CD1c-positive myeloid dendritic cell (primary cell): ENCODE data around the gene HBEGF.
A peak's percentile ranks its signal among the peaks of the same experiment; 100 is the strongest.

Experiments used
- DNase-seq: peaks from one replicate; pipeline ENCODE4 v3.0.0-alpha.2; 2016; ENCODE audit errors: extremely low spot score

HBEGF gene

GRCh38 chr5:140346348-140347221, at the start of gene HBEGF:
Gene HBEGF (minus strand): TSS chr5:140346603. CDS start chr5:140346328, 275 bp downstream.
- peak; percentile 83 for DNase-seq

- no peak for DNase-seq
Measured at GRCh38 chr5:140393738-140394137, 47.3 kb upstream of the HBEGF start.

- DNase-seq, result no peak
Measured at GRCh38 chr5:140391732-140392131, 45.3 kb upstream of the HBEGF start.

- no peak for DNase-seq
Measured at GRCh38 chr5:140391312-140391711, 44.9 kb upstream of the HBEGF start.

- DNase-seq, result no peak
Measured at GRCh38 chr5:140388052-140388451, 41.6 kb upstream of the HBEGF start.

GRCh38 chr5:140383300-140383699, 36.9 kb upstream of the HBEGF start:
- DNase-seq, result no peak

GRCh38 chr5:140382866-140383265, 36.5 kb upstream of the HBEGF start:
- DNase-seq, result no peak

- no peak for DNase-seq
Measured at GRCh38 chr5:140381972-140382371, 35.6 kb upstream of the HBEGF start.

- no peak for DNase-seq
Measured at GRCh38 chr5:140381351-140381750, 34.9 kb upstream of the HBEGF start.

GRCh38 chr5:140372971-140373487, 26.6 kb upstream of the HBEGF start:
- peak; percentile 73 for DNase-seq

GRCh38 chr5:140371356-140372151, 25.2 kb upstream of the HBEGF start:
- no peak for DNase-seq

- DNase-seq, result no peak
Measured at GRCh38 chr5:140367256-140368013, 21.0 kb upstream of the HBEGF start.

- DNase-seq, result no peak
Measured at GRCh38 chr5:140366589-140367255, 20.3 kb upstream of the HBEGF start.

GRCh38 chr5:140365941-140366340, 19.5 kb upstream of the HBEGF start:
- DNase-seq, result no peak

GRCh38 chr5:140365282-140365681, 18.9 kb upstream of the HBEGF start:
- no peak for DNase-seq

- DNase-seq, result no peak
Measured at GRCh38 chr5:140364472-140364765, 18.0 kb upstream of the HBEGF start.

- DNase-seq, result no peak
Measured at GRCh38 chr5:140363631-140364471, 17.4 kb upstream of the HBEGF start.

- DNase-seq, result peak; percentile 84
Measured at GRCh38 chr5:140362875-140363630, 16.6 kb upstream of the HBEGF start.

GRCh38 chr5:140362311-140362710, 15.9 kb upstream of the HBEGF start:
- DNase-seq, result no peak

- DNase-seq, result no peak
Measured at GRCh38 chr5:140361901-140362300, 15.5 kb upstream of the HBEGF start.
